B cell (primary cell): ENCODE measurements around the gene CD72. TPM values are rescaled to one million over a fixed set of nuclear protein-coding genes. Genes with fewer than 3 reads are reported as not detected.

ENCODE experiments used
- ATAC-seq: fragments of 200-7000 bp; cut with Tn5 transposase; one replicate; pipeline ENCODE4 v1.10.0; 2021; ENCODE audit warnings: low read depth, mild to moderate bottlenecking, moderate number of reproducible peaks, moderate library complexity
- CTCF ChIA-PET: fragments of 350-600 bp; sonication (Branson Sonifier 250); formaldehyde crosslinking; loops from one replicate; lab custom pipeline; 2021; ENCODE audit warnings: antibody characterized with exemption, inconsistent platforms; lab: Charles Lee
- POLR2A ChIA-PET: fragments of 350-600 bp; sonication (Branson Sonifier 250); formaldehyde crosslinking; loops from one replicate; lab custom pipeline; 2021; ENCODE audit warnings: antibody characterized with exemption; lab: Charles Lee
- DNase-seq: peaks from one replicate; pipeline ENCODE4 v3.0.0; 2013
- H2AFZ ChIP-seq: 2 replicates; pipeline ENCODE4 v1.6.1; 2012; ENCODE audit warnings: mild to moderate bottlenecking, low read depth, low read length; ENCODE audit not compliant: insufficient read depth, poor library complexity, severe bottlenecking
- H3K27ac ChIP-seq, 2 donors: 1 replicate in 1 of 2; 2 replicates in 1 of 2; pipeline ENCODE4 v1.5.1; 2012 to 2013; ENCODE audit warnings: low read length in 2 of 2, mild to moderate bottlenecking in 2 of 2, moderate library complexity in 1 of 2
- H3K27me3 ChIP-seq, 4 experiments: fragments of 200-600 bp in 1 of 4; sonication (generic) in 1 of 4; replicated peaks in 1 of 4; 1 replicate in 2 of 4; 2 replicates in 2 of 4; pipeline versions ENCODE4 v1.6.1 to v1.7.0; 2013 to 2016; ENCODE audit warnings: low read length in 3 of 4, mild to moderate bottlenecking in 2 of 4, mixed read lengths in 1 of 4, moderate library complexity in 1 of 4; ENCODE audit not compliant: insufficient read depth in 4 of 4, control insufficient read depth in 3 of 4; ENCODE audit errors: control extremely low read depth in 1 of 4
- H3K36me3 ChIP-seq, 2 experiments: replicated peaks in 1 of 2; 1 replicate in 1 of 2; 2 replicates in 1 of 2; pipeline versions ENCODE4 v1.6.1 to v1.7.1; 2013; ENCODE audit warnings: low read length in 1 of 2; ENCODE audit not compliant: insufficient read depth in 2 of 2, control insufficient read depth in 1 of 2; ENCODE audit errors: control extremely low read depth in 1 of 2, extremely low read depth in 1 of 2
- H3K4me1 ChIP-seq, 2 donors: fragments of 200-600 bp in 1 of 2; sonication (generic) in 1 of 2; 1 replicate in 1 of 2; 2 replicates in 1 of 2; pipeline versions ENCODE4 v1.5.1 to v1.6.1; 2013 to 2017; ENCODE audit warnings: low read length in 2 of 2; ENCODE audit not compliant: control insufficient read depth in 2 of 2, insufficient read depth in 2 of 2
- H3K4me2 ChIP-seq: replicated peaks from 2 replicates; pipeline ENCODE3; 2012; ENCODE audit warnings: mild to moderate bottlenecking, low read depth, low read length; ENCODE audit not compliant: poor library complexity, severe bottlenecking
- H3K4me3 ChIP-seq, 5 experiments: fragments of 200-600 bp in 1 of 5; sonication (generic) in 1 of 5; 1 replicate in 3 of 5; 2 replicates in 2 of 5; pipeline versions ENCODE4 v1.5.1 to v1.7.0; 2011 to 2016; ENCODE audit warnings: low read length in 4 of 5, mild to moderate bottlenecking in 4 of 5, low read depth in 2 of 5, control low read depth in 1 of 5, moderate library complexity in 1 of 5; ENCODE audit not compliant: insufficient read depth in 1 of 5; ENCODE audit errors: control extremely low read depth in 1 of 5, extremely low read depth in 1 of 5
- H3K79me2 ChIP-seq: fragments of 200-600 bp; sonication (generic); one replicate; pipeline ENCODE4 v1.6.0; 2016; ENCODE audit warnings: low read length; ENCODE audit not compliant: control insufficient read depth, insufficient read depth
- H3K9ac ChIP-seq: fragments of 200-600 bp; sonication (generic); 2 replicates; pipeline ENCODE4 v1.6.1; 2017; ENCODE audit warnings: mild to moderate bottlenecking, low read length, moderate library complexity
- H3K9me3 ChIP-seq, 3 donors: one replicate each; pipeline versions ENCODE4 v1.6.1 to v1.7.1; 2013; ENCODE audit warnings: low read length in 2 of 3; ENCODE audit not compliant: control insufficient read depth in 2 of 3, insufficient read depth in 1 of 3; ENCODE audit errors: control extremely low read depth in 1 of 3
- H4K20me1 ChIP-seq: 2 replicates; pipeline ENCODE4 v1.6.0; 2012; ENCODE audit warnings: mild to moderate bottlenecking, low read length; ENCODE audit not compliant: insufficient read depth, control insufficient read depth, poor library complexity, severe bottlenecking
- H3K27ac Mint-ChIP-seq: one replicate; pipeline ENCODE4 v1.8.0; 2021; ENCODE audit warnings: mixed read lengths
- H3K27me3 Mint-ChIP-seq: one replicate; pipeline ENCODE4 v1.8.0; 2021; ENCODE audit warnings: mixed read lengths
- H3K4me1 Mint-ChIP-seq: one replicate; pipeline ENCODE4 v1.8.0; 2021; ENCODE audit warnings: mixed read lengths
- H3K4me3 Mint-ChIP-seq: one replicate; pipeline ENCODE4 v1.8.0; 2021; ENCODE audit warnings: mixed read lengths
- H3K9me3 Mint-ChIP-seq: one replicate; pipeline ENCODE4 v1.8.0; 2022; ENCODE audit warnings: mixed read lengths; ENCODE audit not compliant: insufficient read depth
- EZH2 ChIP-seq: IDR thresholded peaks from 2 replicates; pipeline ENCODE4 v1.6.1; 2012; ENCODE audit warnings: borderline replicate concordance, low read depth, mild to moderate bottlenecking, moderate library complexity, low read length; ENCODE audit not compliant: insufficient read depth, poor library complexity, severe bottlenecking
- WGBS: methylation state at CpG from one replicate; pipeline ENCODE4 v1.1.5; 2013; ENCODE audit warnings: missing lambda C conversion rate; ENCODE audit not compliant: insufficient coverage; 5-methylcytosine and 5-hydroxymethylcytosine counted together
- intact Hi-C: fragments of 100-400 bp; cut with micrococcal nuclease; formaldehyde crosslinking; loops from one replicate; pipeline ENCODE4 v1.10.0; 2022
- polyA plus RNA-seq: library from polyadenylated mRNA; depleted of rRNA; stranded (reverse); fragments of >200 nt; gene quantifications from 2 replicates; pipeline ENCODE4 v1.2.3, GENCODE V29; 2012
- total RNA-seq, 2 donors: library from RNA; stranded (reverse); fragments of 120-200 nt in 1 of 2; gene quantifications; 1 replicate in 1 of 2; 2 replicates in 1 of 2; pipeline versions ENCODE4 v1.2.3 to v1.2.4, GENCODE V29; 2013 to 2022
- TF ChIP-seq, protein P1 (sequence below): fragments of 200-600 bp; IDR thresholded peaks from one replicate; pipeline ENCODE4 v1.8.0; 2022; ENCODE audit warnings: antibody characterized with exemption, mild to moderate bottlenecking

Gene CD72
- total and polyA plus RNA-seq, 2 donors (not counting 1 experiment from before 2014, with no cell fraction given), result 94.6 to 436 TPM

DNA sequence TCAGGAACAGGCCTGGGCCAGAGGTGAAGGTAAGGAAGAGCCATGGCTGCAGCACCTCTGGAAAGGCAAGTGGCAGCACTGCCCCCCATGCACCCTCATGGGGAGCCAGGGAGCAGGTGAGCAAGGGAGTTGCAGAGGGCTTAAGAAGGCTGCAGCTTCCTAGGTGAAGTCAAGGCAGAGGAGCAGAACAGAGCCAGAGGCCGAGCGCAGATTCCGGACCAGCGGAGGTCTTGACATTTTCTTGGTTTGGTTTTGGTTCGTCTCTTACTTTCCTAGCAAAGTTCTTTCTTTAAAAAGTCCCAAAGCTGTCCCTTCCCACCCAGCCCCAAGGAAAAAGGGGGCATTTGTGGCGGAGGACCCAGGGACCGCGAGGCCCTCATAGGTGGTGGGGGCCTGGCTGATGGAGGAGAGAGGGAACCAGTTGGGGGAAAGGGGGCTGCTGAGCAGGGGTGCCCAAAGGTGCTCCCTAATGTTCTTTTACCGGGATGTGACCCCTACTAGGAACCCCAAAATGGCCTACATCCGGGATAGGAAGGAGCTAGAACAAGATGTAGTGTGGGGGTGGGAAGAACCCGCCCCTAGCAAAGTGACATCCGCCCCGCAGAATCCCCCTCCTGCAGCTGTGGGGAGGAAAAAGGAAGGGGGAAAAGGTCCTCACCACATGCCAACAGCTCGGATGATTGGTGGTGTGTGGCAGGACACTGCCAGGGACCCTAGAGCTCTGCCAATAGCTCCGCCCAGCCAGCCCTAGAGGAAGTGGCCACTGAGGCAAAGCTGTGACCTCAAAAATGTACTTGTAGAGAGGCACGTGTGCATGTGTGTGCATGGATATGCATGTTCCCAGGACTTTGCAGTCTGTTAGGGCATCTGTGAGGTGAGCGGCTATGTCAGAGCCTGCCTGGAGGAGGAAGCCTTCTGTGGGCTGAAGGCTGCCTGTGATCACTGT, 914 bp upstream of the CD72 start:
- Histone ChIP-seq H3K27ac (peak overlapping the region; percentile 95 to 97), H3K9ac (peak overlapping the region; percentile 93), H3K27me3 (no peaks in the 10 kb centered on the region), H2AFZ (no peak overlapping the region), H3K36me3 (peaks cover 3 to 24% of the 10 kb centered on the region in 2 experiments), H3K4me1 (peaks cover 66 to 82% of the 10 kb centered on the region in 2 donors), H3K4me3 (peak overlapping the region; percentile 80 to 91 (median 90)), H3K79me2 (peaks cover 39% of the 10 kb centered on the region), H3K4me2 (peak overlapping the region; percentile 76), H3K9me3 (no peaks in the 10 kb centered on the region), H4K20me1 (peaks cover 27% of the 10 kb centered on the region)
- H3K27ac Mint-ChIP-seq, result peak overlapping the region; percentile 86
- peak overlapping the region; percentile 86 for H3K4me3 Mint-ChIP-seq
- ChIA-PET CTCF (interaction anchor here (0.8 to 14.3 kb wide), 12 partner anchors 7 to 229 kb away, joined by 3 to 357 read pairs (median 14); partner anchors contain the start of genes ARHGEF39, CCDC107, CREB3 and RMRP), POLR2A (interaction anchor here (0.8 to 7.1 kb wide), 12 partner anchors 10 to 547 kb away, joined by 3 to 114 read pairs (median 12); partner anchors contain the start of genes ARHGEF39, CCDC107, CREB3 and RMRP)
- intact Hi-C loops, result loop anchor here (1.0 kb wide), 6 partner anchors 15 to 100 kb away; partner anchors contain the start of genes CCDC107 and RMRP
- peaks cover 84% of the 10 kb centered on the region for H3K4me1 Mint-ChIP-seq
- TF ChIP-seq, protein P1, sequence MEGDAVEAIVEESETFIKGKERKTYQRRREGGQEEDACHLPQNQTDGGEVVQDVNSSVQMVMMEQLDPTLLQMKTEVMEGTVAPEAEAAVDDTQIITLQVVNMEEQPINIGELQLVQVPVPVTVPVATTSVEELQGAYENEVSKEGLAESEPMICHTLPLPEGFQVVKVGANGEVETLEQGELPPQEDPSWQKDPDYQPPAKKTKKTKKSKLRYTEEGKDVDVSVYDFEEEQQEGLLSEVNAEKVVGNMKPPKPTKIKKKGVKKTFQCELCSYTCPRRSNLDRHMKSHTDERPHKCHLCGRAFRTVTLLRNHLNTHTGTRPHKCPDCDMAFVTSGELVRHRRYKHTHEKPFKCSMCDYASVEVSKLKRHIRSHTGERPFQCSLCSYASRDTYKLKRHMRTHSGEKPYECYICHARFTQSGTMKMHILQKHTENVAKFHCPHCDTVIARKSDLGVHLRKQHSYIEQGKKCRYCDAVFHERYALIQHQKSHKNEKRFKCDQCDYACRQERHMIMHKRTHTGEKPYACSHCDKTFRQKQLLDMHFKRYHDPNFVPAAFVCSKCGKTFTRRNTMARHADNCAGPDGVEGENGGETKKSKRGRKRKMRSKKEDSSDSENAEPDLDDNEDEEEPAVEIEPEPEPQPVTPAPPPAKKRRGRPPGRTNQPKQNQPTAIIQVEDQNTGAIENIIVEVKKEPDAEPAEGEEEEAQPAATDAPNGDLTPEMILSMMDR, result no peak
- TF ChIP-seq EZH2, result no peak
- peak; percentile 90 for DNase-seq
- ATAC-seq, result peak; percentile 47
- H3K9me3 Mint-ChIP-seq, result no peaks in the 10 kb centered on the region
- WGBS, result 0% methylated on average over 4 of the region's 17 CpGs
- H3K27me3 Mint-ChIP-seq, result no peaks in the 10 kb centered on the region
